Measurements from ENCODE around the gene AP1G2. TPM values are rescaled to one million over a fixed set of nuclear protein-coding genes. Genes with fewer than 3 reads are reported as not detected.

AP1G2 gene
- total RNA-seq, 3 donors from 2014 or later = 30.9 to 172 (median 149) TPM

- Histone ChIP-seq H3K27ac (no peak overlapping the region), H3K27me3 (no peaks in the 10 kb centered on the region), H3K4me1 (no peaks in the 10 kb centered on the region), H3K36me3 (no peaks in the 10 kb centered on the region), H3K4me3 (peak overlapping the region in 1 of 3 donors; percentile 26), H3K9me3 (no peaks in the 10 kb centered on the region)
- TF ChIP-seq POLR2AphosphoS5 (IDR thresholded peaks at IDR 0.05) (no peak), CTCF (IDR thresholded peaks at IDR 0.05) (no peak), POLR2A (IDR thresholded peaks at IDR 0.05) (no peak)
- no peak for DNase-seq (ENCODE audit: low spot score in 2 of 2)
- intact Hi-C loops (cut with DNase I; ENCODE audit: low total_unique reads) = no loop called here
Measured at GRCh38 chr14:23512156-23512555, 55.4 kb downstream of the AP1G2 start.

Other genes starting within 250 kb of the AP1G2 start
- gene PABPN1, start 246.3 kb downstream of the AP1G2 start, total RNA-seq = 10 to 100 TPM; 45.9 to 87.2 (median 74.1) TPM
- gene SLC22A17, start 214.9 kb downstream of the AP1G2 start, total RNA-seq = 10 to 100 TPM in 2 of 3 donors, 1 to 10 TPM in 1; 6.4 to 53.7 (median 52.1) TPM
- 10 to 100 TPM; 15.7 to 24.6 (median 18.0) TPM for gene EFS, start 202.6 kb downstream of the AP1G2 start, total RNA-seq
- gene IL25, start 195.0 kb downstream of the AP1G2 start, total RNA-seq = not detected
- gene CMTM5, start 190.7 kb downstream of the AP1G2 start, total RNA-seq = under 1 TPM in 2 of 3 donors, not detected in 1; 0.64 to 0.88 TPM
- gene MYH6, start 159.5 kb downstream of the AP1G2 start, total RNA-seq = not detected
- gene MYH7, start 132.1 kb downstream of the AP1G2 start, total RNA-seq = not detected
- gene NGDN, start 98.1 kb downstream of the AP1G2 start, total RNA-seq = 10 to 100 TPM; 39.8 to 58.8 (median 42.3) TPM
- 1 to 10 TPM in 1 of 3 donors, under 1 TPM in 2; 0.48 to 1.2 (median 0.66) TPM for gene ZFHX2, start 16.0 kb downstream of the AP1G2 start, total RNA-seq
- 10 to 100 TPM; 13.6 to 22.1 (median 21.0) TPM for gene THTPA, start 11.5 kb downstream of the AP1G2 start, total RNA-seq
- under 1 TPM; 0.66 to 0.96 (median 0.73) TPM for gene JPH4, start 11.0 kb upstream of the AP1G2 start, total RNA-seq
- 1 to 10 TPM in 2 of 3 donors, not detected in 1; 4.6 to 9.4 TPM for gene DHRS2, start 68.6 kb upstream of the AP1G2 start, total RNA-seq